ENCODE data around the gene RIPPLY1.

DNA sequence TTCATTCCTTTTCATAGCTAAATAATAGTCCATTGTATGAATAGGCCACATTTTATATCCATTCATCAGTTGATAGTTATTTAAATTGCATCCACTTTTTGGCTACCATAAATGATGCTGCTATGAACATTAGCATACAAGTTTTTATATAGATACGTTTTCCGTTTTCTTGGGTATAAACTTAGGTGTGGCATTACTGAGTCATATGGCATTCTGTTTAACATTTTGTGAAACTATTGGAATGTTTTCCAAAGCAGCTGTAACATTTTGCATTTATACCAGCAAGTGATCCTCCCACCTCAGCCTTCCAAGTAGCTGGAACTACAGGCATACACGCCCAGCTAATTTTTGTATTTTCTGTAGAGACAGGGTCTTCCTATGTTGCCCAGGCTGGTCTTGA lies 43.3 kb upstream of the RIPPLY1 start:
- TF ChIP-seq, protein P1, sequence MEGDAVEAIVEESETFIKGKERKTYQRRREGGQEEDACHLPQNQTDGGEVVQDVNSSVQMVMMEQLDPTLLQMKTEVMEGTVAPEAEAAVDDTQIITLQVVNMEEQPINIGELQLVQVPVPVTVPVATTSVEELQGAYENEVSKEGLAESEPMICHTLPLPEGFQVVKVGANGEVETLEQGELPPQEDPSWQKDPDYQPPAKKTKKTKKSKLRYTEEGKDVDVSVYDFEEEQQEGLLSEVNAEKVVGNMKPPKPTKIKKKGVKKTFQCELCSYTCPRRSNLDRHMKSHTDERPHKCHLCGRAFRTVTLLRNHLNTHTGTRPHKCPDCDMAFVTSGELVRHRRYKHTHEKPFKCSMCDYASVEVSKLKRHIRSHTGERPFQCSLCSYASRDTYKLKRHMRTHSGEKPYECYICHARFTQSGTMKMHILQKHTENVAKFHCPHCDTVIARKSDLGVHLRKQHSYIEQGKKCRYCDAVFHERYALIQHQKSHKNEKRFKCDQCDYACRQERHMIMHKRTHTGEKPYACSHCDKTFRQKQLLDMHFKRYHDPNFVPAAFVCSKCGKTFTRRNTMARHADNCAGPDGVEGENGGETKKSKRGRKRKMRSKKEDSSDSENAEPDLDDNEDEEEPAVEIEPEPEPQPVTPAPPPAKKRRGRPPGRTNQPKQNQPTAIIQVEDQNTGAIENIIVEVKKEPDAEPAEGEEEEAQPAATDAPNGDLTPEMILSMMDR (IDR thresholded peaks at IDR 0.05), result no peak
- no peak for TF ChIP-seq ZFX (IDR thresholded peaks at IDR 0.05; ENCODE audit: borderline replicate concordance)

Data from 22Rv1 (cell line).